HTERT RPE-1 (cell line): ENCODE data around the gene PCSK2.

Source experiments
- in situ Hi-C: fragments of 300-500 bp; cut with MboI; formaldehyde crosslinking; loops from 4 replicates; pipeline ENCODE4 v1.14.3; 2020; ENCODE audit warnings: low sequenced_read_pairs

The PCSK2 gene

GRCh38 chr20:17390655-17391054 lies 163.8 kb downstream of the PCSK2 start:
- in situ Hi-C loops, result no loop called here

GRCh38 chr20:17391127-17391771 lies 164.4 kb downstream of the PCSK2 start:
- in situ Hi-C loops, result no loop called here

- in situ Hi-C loops, result no loop called here
Measured at GRCh38 chr20:17394411-17394810, 167.6 kb downstream of the PCSK2 start.

- in situ Hi-C loops, result no loop called here
Measured at GRCh38 chr20:17395729-17396128, 168.9 kb downstream of the PCSK2 start.

GRCh38 chr20:17399303-17399985 lies 172.6 kb downstream of the PCSK2 start:
- in situ Hi-C loops, result no loop called here

GRCh38 chr20:17403461-17403860 lies 176.6 kb downstream of the PCSK2 start:
- in situ Hi-C loops, result no loop called here

- in situ Hi-C loops, result no loop called here
Measured at GRCh38 chr20:17406051-17406590, 179.3 kb downstream of the PCSK2 start.

- in situ Hi-C loops, result no loop called here
Measured at GRCh38 chr20:17407550-17407949, 180.7 kb downstream of the PCSK2 start.

GRCh38 chr20:17417225-17417624 lies 190.4 kb downstream of the PCSK2 start:
- in situ Hi-C loops, result no loop called here

GRCh38 chr20:17418737-17419136 lies 191.9 kb downstream of the PCSK2 start:
- in situ Hi-C loops, result no loop called here

- in situ Hi-C loops, result no loop called here
Measured at GRCh38 chr20:17419479-17420041, 192.7 kb downstream of the PCSK2 start.

GRCh38 chr20:17421493-17421892 lies 194.7 kb downstream of the PCSK2 start:
- in situ Hi-C loops, result no loop called here

- in situ Hi-C loops, result no loop called here
Measured at GRCh38 chr20:17423782-17424181, 196.9 kb downstream of the PCSK2 start.

- in situ Hi-C loops, result no loop called here
Measured at GRCh38 chr20:17427638-17428037, 200.8 kb downstream of the PCSK2 start.

- in situ Hi-C loops, result no loop called here
Measured at GRCh38 chr20:17430125-17430950, 203.5 kb downstream of the PCSK2 start.

- in situ Hi-C loops, result no loop called here
Measured at GRCh38 chr20:17431621-17432364, 205.0 kb downstream of the PCSK2 start.

GRCh38 chr20:17436664-17437063 lies 209.8 kb downstream of the PCSK2 start:
- in situ Hi-C loops, result no loop called here

GRCh38 chr20:17437251-17437650 lies 210.4 kb downstream of the PCSK2 start:
- in situ Hi-C loops, result no loop called here

- in situ Hi-C loops, result no loop called here
Measured at GRCh38 chr20:17438436-17439039, 211.7 kb downstream of the PCSK2 start.
